Transverse colon (tissue), 4 donors: Measurements from ENCODE around the gene ADGRB2. TPM values are rescaled to one million over a fixed set of nuclear protein-coding genes. Genes with fewer than 3 reads are reported as not detected.

Experiments used
- DNase-seq: peaks from one replicate; pipeline ENCODE4 v3.0.0-alpha.2; 2019
- H3K27ac ChIP-seq, 4 donors: fragments of 200-600 bp; sonication (generic); 2 replicates each; pipeline ENCODE4 v1.5.1; 2016 to 2018; ENCODE audit warnings: inconsistent platforms in 4 of 4
- H3K27me3 ChIP-seq: fragments of 200-600 bp; sonication (generic); 2 replicates; pipeline ENCODE4 v1.5.1; 2017; ENCODE audit warnings: inconsistent platforms
- H3K36me3 ChIP-seq, 4 donors: fragments of 200-600 bp; sonication (generic); 2 replicates each; pipeline ENCODE4 v1.5.1; 2017 to 2019; ENCODE audit warnings: inconsistent platforms in 4 of 4
- H3K4me1 ChIP-seq, 4 donors: fragments of 200-600 bp; sonication (generic); 2 replicates each; pipeline ENCODE4 v1.5.1; 2017 to 2020; ENCODE audit warnings: inconsistent platforms in 4 of 4
- H3K4me3 ChIP-seq, 4 donors: fragments of 200-600 bp; sonication (generic); 1 replicate in 1 of 4; 2 replicates in 3 of 4; pipeline versions ENCODE4 v1.5.1 to v1.6.1; 2017 to 2019; ENCODE audit warnings: inconsistent platforms in 4 of 4
- H3K9me3 ChIP-seq, 2 donors: fragments of 200-600 bp; sonication (generic); 2 replicates each; pipeline ENCODE4 v1.5.1; 2017 to 2019; ENCODE audit warnings: inconsistent platforms in 2 of 2
- CTCF ChIP-seq, 5 experiments: fragments of 200-600 bp in 3 of 5; fragments of 450-650 bp in 2 of 5; sonication (generic) in 3 of 5; IDR thresholded peaks; 1 replicate in 2 of 5; 2 replicates in 3 of 5; pipeline ENCODE4 v1.5.1; 2016 to 2017; ENCODE audit warnings: antibody characterized with exemption in 5 of 5, inconsistent platforms in 3 of 5, mild to moderate bottlenecking in 2 of 5, moderate library complexity in 1 of 5
- EP300 ChIP-seq: sonication (generic); formaldehyde crosslinking; IDR thresholded peaks from one replicate; pipeline ENCODE4 v1.6.1; 2017; ENCODE audit warnings: antibody characterized with exemption, low read depth
- POLR2A ChIP-seq: fragments of 450-650 bp; IDR thresholded peaks from one replicate; pipeline ENCODE4 v1.6.1; 2016; ENCODE audit warnings: antibody characterized with exemption, mild to moderate bottlenecking, moderate library complexity
- POLR2AphosphoS5 ChIP-seq, 3 donors: sonication (generic); formaldehyde crosslinking; IDR thresholded peaks; one replicate each; pipeline ENCODE4 v1.6.1; 2016; ENCODE audit warnings: antibody characterized with exemption in 3 of 3
- WGBS, 2 donors: methylation state at CpG; one replicate each; pipeline ENCODE4 v1.1.5; 2018; ENCODE audit warnings: low coverage in 1 of 2; 5-methylcytosine and 5-hydroxymethylcytosine counted together
- in situ Hi-C, 4 donors: fragments of 200-750 bp; cut with MboI; loops; one replicate each; pipeline versions ENCODE4 v1.15.0 to v1.15.1; 2017; ENCODE audit warnings: low sequenced_read_pairs in 3 of 4, low pct_ligation_motif_present in 1 of 4, low pct_unique_long_range_greater_than_20kb in 1 of 4
- intact Hi-C: fragments of 100-400 bp; cut with DNase I; formaldehyde crosslinking; loops from one replicate; pipeline ENCODE4 v1.15.1; 2023; ENCODE audit warnings: low total_unique reads
- total RNA-seq, 4 donors: library from RNA; depleted of rRNA; stranded (reverse); fragments of >200 nt; gene quantifications; one replicate each; pipeline ENCODE4 v1.1.0, GENCODE V29; 2016

ADGRB2 gene
- total RNA-seq, 4 donors from 2014 or later, result 0.55 to 4.2 (median 1.1) TPM; not detected in 1

GRCh38 chr1:31809698-31810097 is 45.6 kb upstream of the ADGRB2 start:
- no peak overlapping the region for H3K4me3 ChIP-seq
- intact Hi-C loops, result no loop called here

GRCh38 chr1:31807273-31808048 is 43.3 kb upstream of the ADGRB2 start:
- H3K27me3 ChIP-seq, result no peaks in the 10 kb centered on the region
- 79 to 81% methylated on average over 4 of the region's 4 CpGs for WGBS, 2 donors
- DNase-seq, result no peak
- no peaks in the 10 kb centered on the region for H3K4me1 ChIP-seq
- intact Hi-C loops, result no loop called here
- H3K27ac ChIP-seq, result no peak overlapping the region
- in situ Hi-C loops, result no loop called here
- H3K4me3 ChIP-seq, result no peak overlapping the region
- no peaks in the 10 kb centered on the region for H3K9me3 ChIP-seq
- H3K36me3 ChIP-seq, result no peaks in the 10 kb centered on the region
- TF ChIP-seq CTCF (IDR thresholded peaks at IDR 0.05) (no peak), POLR2A (no peak), EP300 (no peak), POLR2AphosphoS5 (IDR thresholded peaks at IDR 0.05) (no peak)

More at GRCh38 chr1:31809698-31810097, 45.6 kb upstream of the ADGRB2 start:
- no peak for DNase-seq
- no peak overlapping the region for H3K27ac ChIP-seq
- no peak for TF ChIP-seq CTCF (IDR thresholded peaks at IDR 0.05)
- WGBS, 2 donors, result 73% methylated on average over 4 of the region's 4 CpGs; no CpG with 5 or more reads in 1 of the 2 donors
- no peaks in the 10 kb centered on the region for H3K27me3 ChIP-seq
- in situ Hi-C loops, result loop anchor here in 1 of 4 donors (10.0 kb wide), 1 partner anchor 145 kb away; no protein-coding TSS in a partner anchor
- H3K4me1 ChIP-seq, result no peaks in the 10 kb centered on the region
- H3K9me3 ChIP-seq, result no peaks in the 10 kb centered on the region
- no peaks in the 10 kb centered on the region for H3K36me3 ChIP-seq

- no peak overlapping the region for H3K27ac ChIP-seq
- WGBS, 2 donors, result 79 to 93% methylated on average over 4 to 6 of the region's 6 CpGs
- TF ChIP-seq EP300 (no peak), POLR2A (no peak), CTCF (IDR thresholded peaks at IDR 0.05) (no peak), POLR2AphosphoS5 (IDR thresholded peaks at IDR 0.05) (no peak)
- no peak overlapping the region for H3K4me3 ChIP-seq
- no peaks in the 10 kb centered on the region for H3K36me3 ChIP-seq
- in situ Hi-C loops (no loop called here), intact Hi-C loops (no loop called here)
- no peaks in the 10 kb centered on the region for H3K9me3 ChIP-seq
- no peak for DNase-seq
- no peaks in the 10 kb centered on the region for H3K4me1 ChIP-seq
- no peaks in the 10 kb centered on the region for H3K27me3 ChIP-seq
Observed at GRCh38 chr1:31805318-31805717, 41.2 kb upstream of the ADGRB2 start.

- in situ Hi-C loops (no loop called here), intact Hi-C loops (no loop called here)
- WGBS, 2 donors, result 69 to 93% methylated on average over 1 of the region's 1 CpG
Observed at GRCh38 chr1:31804098-31804497, 40.0 kb upstream of the ADGRB2 start.

More at GRCh38 chr1:31804098-31804497, 40.0 kb upstream of the ADGRB2 start:
- no peak for TF ChIP-seq POLR2AphosphoS5 (IDR thresholded peaks at IDR 0.05)
- TF ChIP-seq CTCF (IDR thresholded peaks at IDR 0.05), result no peak
- no peak for TF ChIP-seq EP300
- no peak for TF ChIP-seq POLR2A
- Histone ChIP-seq H3K27ac (no peak overlapping the region), H3K4me3 (no peak overlapping the region), H3K27me3 (no peaks in the 10 kb centered on the region), H3K36me3 (no peaks in the 10 kb centered on the region), H3K9me3 (no peaks in the 10 kb centered on the region), H3K4me1 (no peaks in the 10 kb centered on the region)
- DNase-seq, result no peak
